ENCODE data around the gene PRKCA.

GRCh38 chr17:66375121-66375520 is 72.7 kb downstream of the PRKCA start:
- TF ChIP-seq POLR2A (IDR thresholded peaks at IDR 0.05; ENCODE audit: extremely low read depth, insufficient read length) (no peak), CTCF (IDR thresholded peaks at IDR 0.05; ENCODE audit: low read depth, low read length) (no peak), MAX (IDR thresholded peaks at IDR 0.05; ENCODE audit: low read depth, low read length) (no peak), MYC (IDR thresholded peaks at IDR 0.05; ENCODE audit: low read depth, low read length) (no peak)

All from NB4 (cell line).